Measurements from ENCODE around the gene DLGAP1. TPM values are rescaled to one million over a fixed set of nuclear protein-coding genes. Genes with fewer than 3 reads are reported as not detected.
A peak's percentile ranks its signal among the peaks of the same experiment; 100 is the strongest.

DLGAP1 gene
- total RNA-seq, 1 donor from 2014 or later: 0.05 TPM

DNA sequence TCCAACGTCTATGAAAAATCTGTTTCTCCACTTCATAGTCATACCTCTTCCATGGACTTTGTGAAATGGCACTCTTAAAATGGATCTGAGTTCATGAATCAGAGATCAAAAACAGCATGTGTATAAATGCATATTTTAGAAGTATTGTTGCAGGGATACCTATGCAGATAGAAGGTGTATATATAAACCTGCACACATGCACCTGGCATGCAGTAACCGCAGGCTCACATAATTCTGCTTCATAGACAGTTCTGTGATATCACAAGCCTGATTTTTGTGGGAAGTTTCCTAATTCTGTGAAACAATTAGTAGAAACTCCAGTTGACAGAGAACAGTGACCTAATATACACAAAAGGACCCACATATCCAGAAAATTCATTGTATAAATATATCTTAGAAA is 583.4 kb downstream of the DLGAP1 start:
- Mint-ChIP-seq H3K4me3 (ENCODE audit: unreplicated experiment) (no peak overlapping the region), H3K27me3 (ENCODE audit: unreplicated experiment) (peaks cover 42% of the 10 kb centered on the region), H3K27ac (ENCODE audit: unreplicated experiment) (no peak overlapping the region), H3K36me3 (ENCODE audit: unreplicated experiment) (no peaks in the 10 kb centered on the region), H3K4me1 (ENCODE audit: unreplicated experiment) (peaks cover 4% of the 10 kb centered on the region), H3K9me3 (ENCODE audit: unreplicated experiment) (no peaks in the 10 kb centered on the region)
- no peak for DNase-seq (ENCODE audit: extremely low spot score, unreplicated experiment)
- TF ChIP-seq, protein P1, sequence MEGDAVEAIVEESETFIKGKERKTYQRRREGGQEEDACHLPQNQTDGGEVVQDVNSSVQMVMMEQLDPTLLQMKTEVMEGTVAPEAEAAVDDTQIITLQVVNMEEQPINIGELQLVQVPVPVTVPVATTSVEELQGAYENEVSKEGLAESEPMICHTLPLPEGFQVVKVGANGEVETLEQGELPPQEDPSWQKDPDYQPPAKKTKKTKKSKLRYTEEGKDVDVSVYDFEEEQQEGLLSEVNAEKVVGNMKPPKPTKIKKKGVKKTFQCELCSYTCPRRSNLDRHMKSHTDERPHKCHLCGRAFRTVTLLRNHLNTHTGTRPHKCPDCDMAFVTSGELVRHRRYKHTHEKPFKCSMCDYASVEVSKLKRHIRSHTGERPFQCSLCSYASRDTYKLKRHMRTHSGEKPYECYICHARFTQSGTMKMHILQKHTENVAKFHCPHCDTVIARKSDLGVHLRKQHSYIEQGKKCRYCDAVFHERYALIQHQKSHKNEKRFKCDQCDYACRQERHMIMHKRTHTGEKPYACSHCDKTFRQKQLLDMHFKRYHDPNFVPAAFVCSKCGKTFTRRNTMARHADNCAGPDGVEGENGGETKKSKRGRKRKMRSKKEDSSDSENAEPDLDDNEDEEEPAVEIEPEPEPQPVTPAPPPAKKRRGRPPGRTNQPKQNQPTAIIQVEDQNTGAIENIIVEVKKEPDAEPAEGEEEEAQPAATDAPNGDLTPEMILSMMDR (IDR thresholded peaks at IDR 0.05): no peak

DNA sequence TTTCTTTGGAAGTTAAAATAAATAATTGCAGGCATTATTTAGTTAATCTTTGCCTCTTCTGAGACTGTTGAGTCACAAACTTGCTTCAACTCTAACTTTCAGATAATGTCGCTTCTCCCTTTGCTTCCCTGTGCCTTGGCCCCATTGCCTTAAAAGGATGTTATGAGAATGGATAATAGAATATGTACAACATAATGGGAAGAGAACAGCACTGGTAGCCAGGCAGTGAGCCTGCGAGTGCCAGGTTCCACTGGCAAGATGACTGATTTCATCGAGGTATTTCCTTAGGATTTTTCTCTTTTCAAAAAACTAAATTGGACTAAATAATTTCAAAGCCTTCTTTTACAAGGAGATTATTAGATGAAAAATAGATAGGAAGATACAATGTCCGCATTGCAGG is 584.2 kb downstream of the DLGAP1 start:
- TF ChIP-seq, protein P1 (IDR thresholded peaks at IDR 0.05): no peak
- no peak for DNase-seq (ENCODE audit: extremely low spot score, unreplicated experiment)
- Mint-ChIP-seq H3K27me3 (ENCODE audit: unreplicated experiment) (peaks cover 35% of the 10 kb centered on the region), H3K4me3 (ENCODE audit: unreplicated experiment) (no peak overlapping the region), H3K4me1 (ENCODE audit: unreplicated experiment) (peaks cover 4% of the 10 kb centered on the region), H3K36me3 (ENCODE audit: unreplicated experiment) (no peaks in the 10 kb centered on the region), H3K27ac (ENCODE audit: unreplicated experiment) (no peak overlapping the region), H3K9me3 (ENCODE audit: unreplicated experiment) (no peaks in the 10 kb centered on the region)

DNA sequence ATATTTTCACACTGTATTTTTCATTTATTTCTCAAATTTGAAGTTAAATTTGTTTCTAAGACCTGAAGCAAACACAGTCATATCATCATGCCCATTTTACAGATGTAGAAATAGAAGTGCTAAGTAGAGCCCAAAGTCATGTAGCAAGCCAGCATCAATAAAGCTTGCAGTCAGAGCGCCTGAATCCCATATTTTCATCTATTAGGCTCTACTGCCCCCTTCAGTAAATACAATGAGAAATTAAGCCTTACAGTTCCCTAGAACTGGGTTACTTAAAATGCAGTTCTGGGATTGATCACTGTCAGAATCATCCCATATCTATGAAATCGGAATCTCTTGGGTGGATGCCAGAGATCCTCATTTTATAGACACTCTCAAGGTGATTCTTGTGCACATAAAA is 585.3 kb downstream of the DLGAP1 start:
- DNase-seq (ENCODE audit: extremely low spot score, unreplicated experiment): no peak
- TF ChIP-seq, protein P1 (IDR thresholded peaks at IDR 0.05): peak; percentile 64
- peaks cover 4% of the 10 kb centered on the region for H3K4me1 Mint-ChIP-seq (ENCODE audit: unreplicated experiment)
- peaks cover 28% of the 10 kb centered on the region for H3K27me3 Mint-ChIP-seq (ENCODE audit: unreplicated experiment)
- no peaks in the 10 kb centered on the region for H3K36me3 Mint-ChIP-seq (ENCODE audit: unreplicated experiment)
- H3K9me3 Mint-ChIP-seq (ENCODE audit: unreplicated experiment): no peaks in the 10 kb centered on the region
- no peak overlapping the region for H3K4me3 Mint-ChIP-seq (ENCODE audit: unreplicated experiment)
- no peak overlapping the region for H3K27ac Mint-ChIP-seq (ENCODE audit: unreplicated experiment)

DNA sequence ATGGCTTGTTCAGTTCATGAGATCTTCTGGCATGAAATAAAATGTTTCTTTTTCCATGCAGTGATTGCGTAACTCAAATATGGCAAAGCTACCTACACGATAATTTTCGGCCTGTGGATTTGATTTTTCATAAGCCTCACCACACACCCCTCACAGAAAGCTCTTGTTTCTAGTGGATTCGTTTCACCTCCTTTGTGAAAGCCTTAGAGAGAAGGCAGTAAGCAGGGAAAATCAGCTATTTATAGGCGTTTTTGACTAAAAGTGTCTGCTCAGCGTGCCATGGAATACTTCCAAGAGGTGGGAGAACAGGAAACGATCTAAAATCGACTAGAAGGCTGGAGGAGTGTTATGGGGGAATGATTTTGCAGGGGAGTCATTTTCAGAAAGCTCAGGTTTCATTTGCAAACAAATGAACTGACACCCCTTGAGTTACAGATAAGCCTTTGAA is 587.2 kb downstream of the DLGAP1 start:
- TF ChIP-seq, protein P1 (IDR thresholded peaks at IDR 0.05): no peak
- no peaks in the 10 kb centered on the region for H3K36me3 Mint-ChIP-seq (ENCODE audit: unreplicated experiment)
- no peak for DNase-seq (ENCODE audit: extremely low spot score, unreplicated experiment)
- no peaks in the 10 kb centered on the region for H3K4me1 Mint-ChIP-seq (ENCODE audit: unreplicated experiment)
- H3K4me3 Mint-ChIP-seq (ENCODE audit: unreplicated experiment): no peak overlapping the region
- peaks cover 14% of the 10 kb centered on the region for H3K27me3 Mint-ChIP-seq (ENCODE audit: unreplicated experiment)
- H3K27ac Mint-ChIP-seq (ENCODE audit: unreplicated experiment): no peak overlapping the region
- H3K9me3 Mint-ChIP-seq (ENCODE audit: unreplicated experiment): no peaks in the 10 kb centered on the region

DNA sequence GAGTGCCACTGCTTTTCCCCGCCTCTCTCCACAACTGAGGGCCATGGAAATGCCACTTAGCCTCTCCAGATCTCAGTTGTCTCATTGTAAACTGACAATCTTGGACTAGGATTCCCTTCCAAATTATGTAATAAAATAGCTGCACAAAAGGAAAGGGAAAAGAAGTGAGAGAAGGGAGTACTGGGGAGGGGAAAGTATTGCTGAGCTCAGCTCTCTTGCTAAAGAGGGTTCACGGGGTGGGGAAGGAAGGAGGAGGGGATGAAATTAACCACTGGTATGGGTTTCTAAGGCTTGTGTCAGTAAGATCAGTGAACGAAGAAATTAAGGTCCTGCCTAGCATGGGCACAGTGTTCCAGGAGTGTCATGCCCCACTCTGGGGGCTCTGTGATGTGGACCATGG is 587.9 kb downstream of the DLGAP1 start:
- H3K27ac Mint-ChIP-seq (ENCODE audit: unreplicated experiment): no peak overlapping the region
- DNase-seq (ENCODE audit: extremely low spot score, unreplicated experiment): no peak
- H3K36me3 Mint-ChIP-seq (ENCODE audit: unreplicated experiment): no peaks in the 10 kb centered on the region
- TF ChIP-seq, protein P1 (IDR thresholded peaks at IDR 0.05): no peak
- H3K9me3 Mint-ChIP-seq (ENCODE audit: unreplicated experiment): no peaks in the 10 kb centered on the region
- H3K4me3 Mint-ChIP-seq (ENCODE audit: unreplicated experiment): no peak overlapping the region
- peaks cover 8% of the 10 kb centered on the region for H3K27me3 Mint-ChIP-seq (ENCODE audit: unreplicated experiment)
- H3K4me1 Mint-ChIP-seq (ENCODE audit: unreplicated experiment): no peaks in the 10 kb centered on the region
